Smooth muscle cell of the brain vasculature (primary cell): ENCODE results near the gene IL1A.
"Not testable (repeated sequence)": the region's sequence is repeated elsewhere in the genome, so short reads cannot be mapped to it uniquely, and the experiment has no call there.

ENCODE experiments used
- DNase-seq: peaks from one replicate; pipeline ENCODE4 v3.0.0-alpha.2; 2012; ENCODE audit warnings: low read depth, low spot score

IL1A gene, protein sequence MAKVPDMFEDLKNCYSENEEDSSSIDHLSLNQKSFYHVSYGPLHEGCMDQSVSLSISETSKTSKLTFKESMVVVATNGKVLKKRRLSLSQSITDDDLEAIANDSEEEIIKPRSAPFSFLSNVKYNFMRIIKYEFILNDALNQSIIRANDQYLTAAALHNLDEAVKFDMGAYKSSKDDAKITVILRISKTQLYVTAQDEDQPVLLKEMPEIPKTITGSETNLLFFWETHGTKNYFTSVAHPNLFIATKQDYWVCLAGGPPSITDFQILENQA

DNA sequence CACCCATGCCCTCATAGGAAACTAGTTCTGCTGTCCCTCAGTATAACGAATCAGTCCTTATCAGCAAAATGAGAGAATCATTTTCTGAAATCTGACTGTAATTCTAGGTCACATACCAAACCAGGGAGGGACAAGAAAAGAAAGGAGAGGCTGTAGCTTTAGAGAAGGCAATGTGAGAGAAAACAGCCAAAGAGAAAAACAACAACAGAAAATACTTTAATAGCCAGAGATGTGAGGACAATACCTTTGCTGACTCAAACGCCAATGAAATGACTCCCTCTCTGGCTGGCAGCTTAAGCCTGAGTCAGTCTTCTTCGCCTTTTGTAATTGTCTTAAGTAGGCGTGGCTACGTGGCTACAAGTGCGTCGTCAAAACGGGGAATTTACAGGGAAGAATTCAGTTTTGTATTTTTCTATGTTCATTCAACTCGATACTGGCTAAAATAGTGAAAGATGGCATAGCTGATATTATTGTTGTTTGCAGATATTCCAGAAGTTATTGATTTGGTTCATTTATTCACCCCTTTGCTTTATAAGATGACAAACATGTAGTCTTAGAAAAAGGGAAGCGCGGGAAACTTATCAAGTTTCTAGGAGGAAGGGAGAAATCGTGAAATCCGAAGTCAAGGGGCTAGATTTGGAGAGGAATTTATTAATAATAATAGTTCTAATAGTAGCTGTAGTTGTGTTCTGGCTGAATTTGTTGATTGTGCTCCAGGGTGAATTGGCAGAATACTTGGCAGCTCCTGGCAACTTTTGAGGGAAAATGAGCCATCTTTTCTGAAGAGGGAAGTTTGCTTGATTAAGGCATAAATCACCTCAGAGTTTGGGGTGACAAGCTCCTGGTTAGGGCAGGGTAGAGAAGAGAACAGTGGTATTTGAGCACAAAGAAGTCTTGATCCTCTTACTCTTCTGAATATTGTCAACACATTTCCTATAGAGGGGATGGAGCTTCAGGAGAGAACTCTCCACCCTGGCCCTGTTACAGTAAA is at the start of gene IL1A:
Gene IL1A (minus strand): TSS at position 295 of the 991 bp plus-strand sequence. CDS start 723 bp downstream, outside the sequence.
- DNase-seq: no peak

DNA sequence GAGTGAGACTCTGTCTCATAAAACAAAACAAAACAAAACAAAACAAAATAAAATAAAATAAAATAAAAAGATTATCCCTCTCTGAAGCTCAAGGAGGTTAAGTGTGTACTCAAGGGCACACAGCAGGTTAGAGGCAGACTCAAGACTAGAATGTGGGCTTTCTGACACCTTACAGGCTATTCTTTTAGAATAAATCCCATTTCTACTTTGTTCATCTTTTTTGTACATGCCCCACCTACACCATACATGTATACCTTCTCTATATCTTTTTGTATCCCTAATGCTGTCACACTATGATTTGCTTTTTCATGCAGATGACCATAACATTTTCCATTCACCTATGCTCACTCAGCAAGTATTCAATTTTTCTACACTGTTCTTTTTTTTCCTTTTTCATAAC is 49.7 kb upstream of the IL1A start:
- no peak for DNase-seq

DNA sequence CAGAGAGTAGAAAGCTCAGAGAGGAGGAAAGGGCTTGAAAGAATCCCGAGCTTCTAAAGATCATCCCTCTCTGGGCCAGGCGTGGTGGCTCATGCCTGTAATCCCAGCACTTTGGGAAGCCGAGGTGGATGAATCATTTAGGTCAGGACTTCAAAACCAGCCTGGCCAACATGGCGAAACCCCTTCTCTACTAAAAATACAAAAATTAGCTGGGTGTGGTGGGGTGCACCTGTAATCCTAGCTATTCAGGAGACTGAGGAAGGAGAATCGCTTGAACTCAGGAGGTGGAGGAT is 49.3 kb upstream of the IL1A start:
- DNase-seq: not testable (repeated sequence)

DNA sequence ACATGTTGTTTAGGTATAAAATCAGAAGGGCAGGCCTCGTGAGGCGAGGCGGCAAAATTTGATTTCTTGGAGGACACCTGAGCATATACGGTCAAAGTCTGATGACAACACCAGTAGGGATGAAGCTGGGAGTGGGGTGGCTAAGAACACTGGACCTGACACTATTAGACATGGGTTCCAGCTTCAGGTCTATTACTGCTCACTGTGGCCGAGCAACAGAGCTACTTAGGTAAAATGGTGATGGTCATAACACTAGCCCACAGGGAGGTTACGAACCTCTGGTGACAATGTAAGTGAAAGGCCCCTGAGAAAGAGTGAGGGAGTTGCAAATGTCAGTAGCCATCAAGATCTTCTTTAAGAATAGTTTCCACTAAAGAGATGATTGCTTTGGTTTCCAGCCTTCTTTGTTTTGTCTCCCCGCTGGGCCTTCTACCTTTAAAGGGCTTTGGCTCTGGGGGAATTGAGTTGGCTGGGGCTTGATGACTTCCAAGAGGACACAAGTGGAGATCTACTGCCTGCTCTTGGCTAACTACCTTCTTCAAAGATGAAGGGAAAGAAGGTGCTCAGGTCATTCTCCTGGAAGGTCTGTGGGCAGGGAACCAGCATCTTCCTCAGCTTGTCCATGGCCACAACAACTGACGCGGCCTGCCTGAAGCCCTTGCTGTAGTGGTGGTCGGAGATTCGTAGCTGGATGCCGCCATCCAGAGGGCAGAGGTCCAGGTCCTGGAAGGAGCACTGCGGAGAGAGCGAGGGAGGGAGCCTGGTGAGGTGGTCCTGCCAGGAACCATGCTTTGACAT is 48.7 kb upstream of the IL1A start:
- DNase-seq: no peak

DNA sequence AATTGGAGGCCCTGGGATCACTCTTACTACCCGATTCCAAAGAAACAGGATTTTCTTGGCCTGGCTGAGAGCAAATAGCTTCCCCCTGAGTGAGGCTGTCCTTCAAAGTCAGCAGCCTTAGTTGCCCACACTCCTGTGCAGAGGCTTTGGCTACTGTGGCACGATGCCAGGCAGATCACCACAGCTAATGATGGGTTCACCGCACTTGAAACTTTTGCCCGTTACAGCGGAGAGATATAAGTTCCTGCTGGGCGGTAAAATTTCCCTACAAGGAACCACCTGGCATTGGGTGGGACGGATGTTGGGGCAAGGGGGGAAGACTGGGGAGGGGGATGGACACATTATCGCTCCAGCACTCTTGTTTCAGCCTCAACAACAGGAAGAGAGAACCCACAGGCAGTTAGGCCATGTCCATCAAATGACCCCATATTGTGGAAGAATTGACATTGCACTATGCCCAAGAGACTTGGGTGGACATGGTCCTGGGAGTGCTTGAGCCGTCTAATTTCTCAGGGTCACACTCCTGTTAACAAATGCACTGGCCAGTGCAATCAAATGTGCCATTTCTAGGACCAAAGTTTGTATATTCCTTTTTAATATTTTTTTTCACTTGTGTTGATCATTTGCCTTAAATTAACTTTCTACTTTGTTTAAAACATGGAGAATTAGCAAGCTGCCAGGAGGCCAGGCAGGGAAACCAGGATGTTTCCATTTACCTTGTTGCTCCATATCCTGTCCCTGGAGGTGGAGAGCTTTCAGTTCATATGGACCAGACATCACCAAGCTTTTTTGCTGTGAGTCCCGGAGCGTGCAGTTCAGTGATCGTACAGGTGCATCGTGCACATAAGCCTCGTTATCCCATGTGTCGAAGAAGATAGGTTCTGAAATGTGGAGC is 47.9 kb upstream of the IL1A start:
- DNase-seq: no peak

DNA sequence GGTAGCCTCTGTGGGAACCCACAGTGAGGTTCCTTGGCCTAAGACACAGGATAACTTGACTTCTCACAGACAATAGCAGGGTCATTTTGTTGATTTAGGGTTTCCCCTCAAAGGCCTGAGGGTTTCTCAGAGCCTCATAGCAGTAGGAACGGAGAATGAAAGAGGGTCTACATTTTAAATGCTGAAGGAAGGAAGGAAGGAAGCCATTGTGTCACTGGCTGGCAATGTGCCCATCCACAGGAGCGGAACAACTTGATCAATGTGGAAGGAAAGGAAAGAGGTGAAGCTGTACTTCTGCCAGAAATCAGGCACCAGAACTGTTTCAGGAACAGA is 47.2 kb upstream of the IL1A start:
- no peak for DNase-seq

DNA sequence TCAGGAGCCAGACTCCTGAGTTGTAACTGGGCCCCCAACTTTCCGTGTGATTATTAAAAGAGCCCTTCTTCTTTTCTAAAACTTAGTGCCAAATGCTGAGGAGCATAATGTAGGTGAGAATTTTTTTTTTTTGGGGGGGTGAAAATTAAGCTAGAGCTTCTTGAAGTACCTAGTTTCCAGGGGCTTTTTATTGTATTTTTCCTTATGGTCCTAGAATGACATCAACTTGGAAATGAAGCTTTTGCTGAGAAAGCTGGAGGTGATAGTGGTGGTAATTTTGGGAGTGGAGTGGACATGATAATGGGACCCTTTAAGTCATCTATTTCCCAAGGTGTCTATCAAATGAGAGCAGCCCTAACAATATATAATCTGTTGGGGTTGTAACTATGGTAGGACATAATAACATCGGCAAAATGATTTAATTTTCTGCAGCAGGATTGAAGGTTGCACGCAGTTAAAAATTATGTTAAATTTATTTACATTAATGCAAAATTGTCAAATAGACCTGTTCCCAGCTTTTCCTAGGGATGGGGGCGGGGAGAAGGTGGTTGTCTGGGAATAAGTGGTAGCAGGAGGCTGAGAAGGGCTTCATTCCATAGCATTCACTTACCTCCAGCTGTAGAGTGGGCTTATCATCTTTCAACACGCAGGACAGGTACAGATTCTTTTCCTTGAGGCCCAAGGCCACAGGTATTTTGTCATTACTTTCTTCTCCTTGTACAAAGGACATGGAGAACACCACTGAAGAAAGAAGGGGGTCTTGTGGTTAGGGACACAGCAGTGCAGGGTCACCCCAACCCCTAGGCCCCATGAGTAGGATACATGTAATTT is 46.6 kb upstream of the IL1A start:
- no peak for DNase-seq

DNA sequence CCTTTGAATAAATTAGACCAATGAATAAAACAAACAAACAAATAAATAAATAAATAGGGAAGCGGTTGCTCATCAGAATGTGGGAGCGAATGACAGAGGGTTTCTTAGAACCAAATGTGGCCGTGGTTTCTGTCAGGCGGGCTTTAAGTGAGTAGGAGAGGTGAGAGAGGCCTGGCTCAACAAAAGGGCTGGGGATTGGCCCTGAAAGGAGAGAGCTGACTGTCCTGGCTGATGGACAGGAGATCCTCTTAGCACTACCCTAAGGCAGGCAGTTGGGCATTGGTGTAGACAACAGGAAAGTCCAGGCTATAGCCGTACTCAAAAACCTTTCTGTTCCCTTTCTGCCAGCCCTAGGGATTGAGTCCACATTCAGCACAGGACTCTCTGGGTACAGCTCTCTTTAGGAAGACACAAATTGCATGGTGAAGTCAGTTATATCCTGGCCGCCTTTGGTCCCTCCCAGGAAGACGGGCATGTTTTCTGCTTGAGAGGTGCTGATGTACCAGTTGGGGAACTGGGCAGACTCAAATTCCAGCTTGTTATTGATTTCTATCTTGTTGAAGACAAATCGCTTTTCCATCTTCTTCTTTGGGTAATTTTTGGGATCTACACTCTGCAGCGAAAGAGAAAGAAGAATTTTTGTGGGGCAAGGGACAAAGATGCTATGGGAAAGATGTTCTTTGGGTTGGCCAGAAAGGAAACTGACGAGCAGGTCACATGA is 45.8 kb upstream of the IL1A start:
- no peak for DNase-seq

DNA sequence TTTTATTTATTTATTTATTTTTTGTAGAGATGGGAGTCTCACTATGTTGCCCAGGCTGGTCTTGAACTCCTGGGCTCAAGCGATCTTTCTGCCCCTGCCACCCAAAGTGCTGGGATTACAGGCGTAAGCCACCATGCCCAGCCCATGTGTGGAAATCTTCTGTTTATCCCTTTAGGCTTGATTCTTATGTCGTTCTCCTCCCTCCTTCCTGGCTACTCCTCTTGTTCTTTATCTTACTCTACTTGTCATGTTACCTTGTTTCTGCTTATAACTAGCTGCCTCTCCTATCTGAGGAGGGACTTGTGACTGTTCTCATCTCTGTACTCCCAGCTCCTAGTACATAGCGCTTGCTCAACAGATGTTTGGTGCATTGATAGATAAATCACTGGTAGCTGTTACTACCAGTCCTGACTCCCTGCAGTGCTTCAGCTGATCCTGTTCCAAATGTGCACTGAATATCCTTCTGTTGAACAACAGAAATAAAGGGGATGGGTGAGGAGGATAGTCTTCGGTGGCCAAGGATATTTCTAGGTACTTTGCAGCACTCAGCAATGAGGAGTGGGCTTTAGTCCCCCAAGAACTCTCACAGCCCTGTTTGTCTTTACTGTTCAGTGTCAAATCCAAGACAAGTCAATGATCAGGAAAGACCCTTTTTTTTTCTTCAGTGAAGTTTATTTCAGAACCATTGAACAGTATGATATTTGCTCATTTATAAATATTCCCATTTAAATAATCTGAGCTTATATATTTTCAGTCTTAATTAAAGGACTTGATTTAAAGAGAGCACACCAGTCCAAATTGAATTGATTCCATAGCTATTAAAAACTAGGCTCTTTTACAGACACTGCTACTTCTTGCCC is 45.0 kb upstream of the IL1A start:
- DNase-seq: no peak

DNA sequence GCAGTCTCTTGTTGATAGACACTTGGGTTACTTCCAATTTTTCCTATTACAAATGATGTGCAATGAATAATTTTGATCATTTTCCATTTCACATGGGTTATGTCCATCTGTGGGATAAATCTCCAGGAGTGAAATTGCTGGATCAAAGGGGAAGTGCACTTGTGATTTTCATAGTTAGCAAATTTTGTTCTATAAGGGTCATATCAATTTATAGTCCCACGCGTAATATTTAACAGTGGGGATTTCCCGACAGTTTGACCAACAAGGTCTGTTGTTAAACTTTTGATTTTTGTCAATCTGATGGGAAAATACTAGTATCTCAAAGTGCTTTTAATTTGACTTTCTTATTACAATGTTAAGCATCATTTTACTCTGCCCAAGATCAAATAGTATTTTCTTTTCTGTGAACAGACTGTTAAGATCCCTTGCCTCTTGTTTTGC is 44.0 kb upstream of the IL1A start:
- no peak for DNase-seq

DNA sequence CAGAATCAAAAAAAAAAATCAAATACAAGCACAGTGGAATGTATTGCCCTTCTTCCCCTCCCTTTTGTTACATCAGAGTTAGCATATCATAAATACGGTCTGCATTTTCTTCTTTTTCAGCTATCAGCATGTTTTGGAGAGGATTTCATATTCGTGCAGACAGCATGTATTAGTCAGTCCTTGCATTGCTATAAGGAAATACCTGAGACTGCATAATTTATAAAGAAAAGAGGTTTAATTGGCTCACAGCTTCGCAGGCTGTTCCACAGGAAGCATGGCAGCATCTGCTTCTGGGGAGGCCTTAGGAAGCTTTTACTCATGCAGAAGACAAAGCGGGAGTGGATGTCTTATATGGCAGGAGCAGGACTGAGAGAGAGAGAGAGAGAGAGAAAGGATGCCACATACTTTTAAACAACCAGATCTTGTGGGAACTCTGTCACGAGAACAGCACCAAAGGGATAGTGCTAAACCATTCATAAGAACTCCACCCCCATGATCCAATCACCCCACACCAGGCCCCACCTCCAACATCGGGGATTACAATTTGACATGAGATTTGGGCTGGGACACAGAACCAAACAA is 43.4 kb upstream of the IL1A start:
- DNase-seq: no peak

DNA sequence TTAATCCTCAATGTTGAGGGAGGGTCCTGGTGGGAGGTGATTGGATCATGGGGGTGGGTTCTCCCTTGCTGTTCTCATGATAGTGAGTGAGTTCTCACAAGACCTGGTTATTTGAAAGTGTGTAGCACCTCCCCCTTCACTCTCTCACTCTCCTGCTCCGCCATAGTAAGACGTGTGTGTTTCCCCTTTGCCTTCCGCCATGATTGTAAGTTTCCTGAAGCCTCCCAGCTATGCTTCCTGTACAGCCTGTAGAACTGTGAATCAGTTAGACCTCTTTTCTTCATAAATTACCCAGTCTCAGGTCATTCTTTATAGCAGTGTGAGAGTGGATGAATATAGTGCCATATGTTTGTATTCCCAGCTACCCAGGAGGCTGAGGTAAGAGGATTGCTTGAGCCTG is 42.7 kb upstream of the IL1A start:
- no peak for DNase-seq

DNA sequence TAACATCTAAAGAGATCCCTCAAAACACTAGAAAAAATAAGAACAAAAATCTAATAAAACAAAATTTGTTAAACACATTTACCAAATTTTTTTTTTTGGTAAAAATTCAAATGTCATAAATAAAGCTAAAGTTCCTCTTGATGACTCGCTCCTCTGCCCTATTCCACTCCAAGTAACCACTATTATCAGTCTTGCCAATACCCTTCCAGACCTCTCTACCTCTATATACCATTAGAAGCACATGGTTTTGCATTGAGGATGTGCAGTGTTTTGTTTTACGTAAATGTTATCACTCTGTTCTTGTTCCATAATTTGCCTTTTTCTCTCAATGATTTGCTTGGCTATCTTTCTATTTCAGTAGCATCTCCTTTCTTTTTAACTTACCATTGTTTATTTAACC is 41.4 kb upstream of the IL1A start:
- DNase-seq: no peak

DNA sequence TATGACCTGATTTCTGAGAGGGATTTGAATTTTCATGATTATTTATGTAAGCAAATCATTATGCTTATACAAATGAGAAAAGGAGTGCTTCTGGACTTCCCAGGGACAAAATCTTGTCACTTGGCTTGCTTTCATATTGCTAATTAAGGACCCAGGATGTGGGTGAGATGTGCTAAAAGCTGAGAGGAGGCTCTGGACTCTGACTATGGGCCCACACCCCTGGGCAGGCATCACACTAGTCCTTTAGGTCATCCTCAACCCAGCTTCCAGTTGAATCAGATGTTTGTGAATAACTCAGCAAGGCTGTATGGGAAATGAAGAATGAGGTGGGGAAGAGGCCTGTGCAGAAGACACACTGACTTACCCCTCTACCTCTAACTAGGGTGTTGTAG is 40.4 kb upstream of the IL1A start:
- no peak for DNase-seq

DNA sequence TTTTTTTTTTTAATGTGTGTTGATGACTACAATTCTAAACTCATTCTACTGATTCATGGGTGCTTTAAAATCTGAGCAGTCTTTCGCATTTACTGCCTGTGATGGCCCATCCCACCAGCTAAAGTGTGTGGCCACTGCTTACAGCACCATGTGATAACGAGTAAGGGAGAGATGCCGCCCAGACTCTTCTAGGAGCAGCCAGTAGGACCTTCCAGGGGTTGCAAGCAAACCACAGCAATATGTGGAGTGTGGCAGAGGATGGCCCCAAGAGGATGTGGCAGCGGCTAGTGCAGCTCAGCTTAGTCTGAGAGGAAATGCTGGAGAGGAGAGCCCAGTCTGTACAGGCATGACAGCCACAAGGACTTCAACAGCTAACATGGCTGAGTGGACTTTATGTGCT is 37.4 kb upstream of the IL1A start:
- DNase-seq: no peak

DNA sequence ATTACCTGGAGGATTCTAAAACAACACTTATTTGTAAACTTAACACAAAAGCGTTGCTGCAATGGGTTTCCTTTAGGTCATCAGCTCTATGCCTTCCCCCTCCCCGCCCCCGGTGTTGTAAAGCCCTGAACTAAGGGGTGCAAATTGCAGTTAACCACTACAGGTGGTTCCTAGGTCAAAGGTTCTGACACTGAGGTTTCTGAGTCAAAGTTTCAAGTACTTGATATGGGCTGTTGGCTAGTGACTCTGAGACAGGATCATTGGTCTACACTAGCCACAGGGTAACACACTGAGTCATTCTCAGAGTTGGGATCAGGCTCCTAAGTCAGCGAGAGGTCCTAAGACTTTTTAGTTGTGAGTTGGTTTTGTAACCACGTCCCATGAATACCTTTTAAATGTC is 36.8 kb upstream of the IL1A start:
- DNase-seq: no peak

DNA sequence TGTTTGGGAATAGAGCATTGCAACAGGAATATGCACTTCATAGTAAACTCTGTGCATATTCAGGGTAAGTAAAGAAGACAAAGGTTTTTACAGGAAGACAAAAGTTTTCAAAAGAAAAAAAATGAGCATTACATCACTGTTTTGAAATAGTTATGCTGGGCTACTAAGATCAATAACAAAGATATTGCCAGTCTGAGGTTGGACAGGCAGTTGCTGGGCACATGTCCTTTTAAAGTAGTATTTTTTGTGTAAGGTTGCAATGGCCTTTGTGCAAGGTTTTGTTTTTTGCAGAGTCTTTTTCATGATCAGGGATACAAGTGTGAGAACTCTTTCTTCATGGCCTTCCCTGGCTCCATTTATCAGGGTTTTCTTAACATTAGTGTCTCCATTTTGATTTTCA is 36.0 kb upstream of the IL1A start:
- no peak for DNase-seq

DNA sequence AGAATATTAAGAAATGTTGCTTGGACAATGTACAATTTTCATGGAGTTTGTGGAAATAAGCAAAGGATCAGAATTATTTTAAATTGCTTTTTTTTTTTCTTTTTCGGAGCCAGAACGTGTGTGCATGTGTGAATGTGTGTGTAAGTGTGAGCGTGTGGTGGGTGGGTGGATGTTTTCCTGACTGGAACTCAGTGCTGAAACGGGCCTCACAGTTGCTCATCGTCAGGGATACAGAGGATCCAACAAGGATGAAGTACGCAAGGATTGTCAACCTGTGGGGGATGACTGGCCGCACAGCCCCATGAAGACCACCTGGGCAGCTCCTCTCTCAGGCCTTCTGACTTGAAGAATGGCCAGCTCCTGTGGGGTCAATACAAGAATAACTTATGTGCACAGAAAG is 34.8 kb upstream of the IL1A start:
- no peak for DNase-seq
